K562 (cell line): Measurements from ENCODE around the gene DENND5B.

Source experiments
- CTCF ChIP-seq, 3 experiments: IDR thresholded peaks in 2 of 3; conservative IDR thresholded peaks in 1 of 3; 2 replicates each; pipeline ENCODE4 v1.5.1; 2011 to 2012; ENCODE audit warnings: low read length in 3 of 3, mild to moderate bottlenecking in 3 of 3, control low read depth in 2 of 3, improper control_type of control experiment in 1 of 3, inconsistent platforms in 1 of 3, low read depth in 1 of 3, mixed read lengths in 1 of 3, moderate library complexity in 1 of 3; ENCODE audit not compliant: insufficient read depth in 2 of 3
- ESRRB ChIP-seq: fragments of 250-450 bp; sonication (Bioruptor Pico); IDR thresholded peaks from 2 replicates; pipeline ENCODE4 v1.5.0; 2020; ENCODE audit warnings: mild to moderate bottlenecking, moderate library complexity, borderline replicate concordance
- KLF1 ChIP-seq: fragments of 450-650 bp; IDR thresholded peaks from 2 replicates; pipeline ENCODE4 v1.6.1; 2016; ENCODE audit warnings: missing genetic modification characterization, missing compliant biosample characterization
- KLF6 ChIP-seq: fragments of 250-450 bp; sonication (Bioruptor Pico); IDR thresholded peaks from 2 replicates; pipeline ENCODE4 v1.4.0; 2020; ENCODE audit warnings: mild to moderate bottlenecking, moderate library complexity, borderline replicate concordance
- PHF8 ChIP-seq: fragments of 200-600 bp; sonication (generic); IDR thresholded peaks from 2 replicates; pipeline ENCODE4 v1.6.1; 2012; ENCODE audit warnings: mixed run types, mild to moderate bottlenecking, inconsistent platforms, low read length, moderate library complexity, borderline replicate concordance
- RBM15 ChIP-seq: fragments of 200-400 bp; formaldehyde crosslinking; IDR thresholded peaks from 2 replicates; pipeline ENCODE4 v1.6.1; 2018; ENCODE audit warnings: mild to moderate bottlenecking, low read length, moderate library complexity; ENCODE audit not compliant: insufficient read depth
- RCOR1 ChIP-seq, 2 experiments: IDR thresholded peaks; 2 replicates each; pipeline ENCODE4 v1.6.1; 2012; ENCODE audit warnings: low read depth in 2 of 2, low read length in 2 of 2, borderline replicate concordance in 1 of 2, improper control_type of control experiment in 1 of 2
- SRF ChIP-seq, 2 experiments: fragments of 250-450, 450-650 bp in 1 of 2; sonication (Bioruptor Pico) in 1 of 2; sonication (generic) in 1 of 2; formaldehyde crosslinking; IDR thresholded peaks; 2 replicates each; pipeline versions ENCODE4 v1.5.0 to v1.5.1; 2020 to 2022; ENCODE audit warnings: mild to moderate bottlenecking in 1 of 2, missing genetic modification reagents in 1 of 2
- ZBTB33 ChIP-seq: sonication (generic); formaldehyde crosslinking; IDR thresholded peaks from 2 replicates; pipeline ENCODE4 v1.8.1; 2023; ENCODE audit warnings: mild to moderate bottlenecking, missing genetic modification reagents
- ZNF12 ChIP-seq: sonication (generic); formaldehyde crosslinking; IDR thresholded peaks from 2 replicates; pipeline ENCODE4 v1.4.0; 2020; ENCODE audit warnings: mild to moderate bottlenecking, missing genetic modification reagents
- TF ChIP-seq, protein P1 (sequence below): fragments of 450-650 bp; IDR thresholded peaks from one replicate; pipeline ENCODE4 v1.6.1; 2018; ENCODE audit warnings: mild to moderate bottlenecking, moderate library complexity; ENCODE audit not compliant: partially characterized antibody
- TF ChIP-seq, protein P2 (sequence below), 3 experiments: fragments of 200-800 bp in 1 of 3; fragments of 250-450 bp in 1 of 3; fragments of 450-650 bp in 1 of 3; sonication (Bioruptor Pico) in 1 of 3; sonication (Bioruptor generic) in 1 of 3; formaldehyde crosslinking in 1 of 3; IDR thresholded peaks; 2 replicates each; pipeline versions ENCODE4 v1.6.1 to v1.8.0; 2016 to 2022; ENCODE audit warnings: mild to moderate bottlenecking in 2 of 3, missing genetic modification characterization in 2 of 3, missing compliant biosample characterization in 1 of 3, moderate library complexity in 1 of 3
- TF ChIP-seq, protein P3 (sequence below): fragments of 250-450 bp; sonication (Bioruptor Pico); IDR thresholded peaks from 2 replicates; pipeline ENCODE4 v1.9.0; 2021; ENCODE audit warnings: mild to moderate bottlenecking
- TF ChIP-seq, protein P4 (sequence below): fragments of 450-650 bp; IDR thresholded peaks from 2 replicates; pipeline ENCODE4 v1.6.1; 2016; ENCODE audit warnings: missing biosample characterization, missing genetic modification characterization

GRCh38 chr12:31599053-31599452 is 8.1 kb upstream of the DENND5B start:
- TF ChIP-seq CTCF (IDR thresholded peaks at IDR 0.05 in 2 of 3, conservative IDR thresholded peaks at IDR 0.05 in 1 of 3; ENCODE audit: insufficient read depth in 2 of 3, low read depth in 1 of 3, low read length in 3 of 3) (no peak), KLF1 (no peak), RCOR1 (IDR thresholded peaks at IDR 0.05; ENCODE audit: borderline replicate concordance in 1 of 2, low read depth in 2 of 2, low read length in 2 of 2) (no peak), RBM15 (no peak), ZBTB33 (CRISPR knock-in tag) (no peak), ESRRB (CRISPR knock-in tag) (no peak), PHF8 (no peak), KLF6 (no peak), SRF (CRISPR knock-in tag; IDR thresholded peaks at IDR 0.05) (no peak), ZNF12 (CRISPR knock-in tag) (no peak)
- TF ChIP-seq, protein P1, sequence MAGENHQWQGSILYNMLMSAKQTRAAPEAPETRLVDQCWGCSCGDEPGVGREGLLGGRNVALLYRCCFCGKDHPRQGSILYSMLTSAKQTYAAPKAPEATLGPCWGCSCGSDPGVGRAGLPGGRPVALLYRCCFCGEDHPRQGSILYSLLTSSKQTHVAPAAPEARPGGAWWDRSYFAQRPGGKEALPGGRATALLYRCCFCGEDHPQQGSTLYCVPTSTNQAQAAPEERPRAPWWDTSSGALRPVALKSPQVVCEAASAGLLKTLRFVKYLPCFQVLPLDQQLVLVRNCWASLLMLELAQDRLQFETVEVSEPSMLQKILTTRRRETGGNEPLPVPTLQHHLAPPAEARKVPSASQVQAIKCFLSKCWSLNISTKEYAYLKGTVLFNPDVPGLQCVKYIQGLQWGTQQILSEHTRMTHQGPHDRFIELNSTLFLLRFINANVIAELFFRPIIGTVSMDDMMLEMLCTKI, result no peak
- TF ChIP-seq, protein P2, sequence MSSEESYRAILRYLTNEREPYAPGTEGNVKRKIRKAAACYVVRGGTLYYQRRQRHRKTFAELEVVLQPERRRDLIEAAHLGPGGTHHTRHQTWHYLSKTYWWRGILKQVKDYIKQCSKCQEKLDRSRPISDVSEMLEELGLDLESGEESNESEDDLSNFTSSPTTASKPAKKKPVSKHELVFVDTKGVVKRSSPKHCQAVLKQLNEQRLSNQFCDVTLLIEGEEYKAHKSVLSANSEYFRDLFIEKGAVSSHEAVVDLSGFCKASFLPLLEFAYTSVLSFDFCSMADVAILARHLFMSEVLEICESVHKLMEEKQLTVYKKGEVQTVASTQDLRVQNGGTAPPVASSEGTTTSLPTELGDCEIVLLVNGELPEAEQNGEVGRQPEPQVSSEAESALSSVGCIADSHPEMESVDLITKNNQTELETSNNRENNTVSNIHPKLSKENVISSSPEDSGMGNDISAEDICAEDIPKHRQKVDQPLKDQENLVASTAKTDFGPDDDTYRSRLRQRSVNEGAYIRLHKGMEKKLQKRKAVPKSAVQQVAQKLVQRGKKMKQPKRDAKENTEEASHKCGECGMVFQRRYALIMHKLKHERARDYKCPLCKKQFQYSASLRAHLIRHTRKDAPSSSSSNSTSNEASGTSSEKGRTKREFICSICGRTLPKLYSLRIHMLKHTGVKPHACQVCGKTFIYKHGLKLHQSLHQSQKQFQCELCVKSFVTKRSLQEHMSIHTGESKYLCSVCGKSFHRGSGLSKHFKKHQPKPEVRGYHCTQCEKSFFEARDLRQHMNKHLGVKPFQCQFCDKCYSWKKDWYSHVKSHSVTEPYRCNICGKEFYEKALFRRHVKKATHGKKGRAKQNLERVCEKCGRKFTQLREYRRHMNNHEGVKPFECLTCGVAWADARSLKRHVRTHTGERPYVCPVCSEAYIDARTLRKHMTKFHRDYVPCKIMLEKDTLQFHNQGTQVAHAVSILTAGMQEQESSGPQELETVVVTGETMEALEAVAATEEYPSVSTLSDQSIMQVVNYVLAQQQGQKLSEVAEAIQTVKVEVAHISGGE (CRISPR knock-in tag; IDR thresholded peaks at IDR 0.05), result no peak
- TF ChIP-seq, protein P3, sequence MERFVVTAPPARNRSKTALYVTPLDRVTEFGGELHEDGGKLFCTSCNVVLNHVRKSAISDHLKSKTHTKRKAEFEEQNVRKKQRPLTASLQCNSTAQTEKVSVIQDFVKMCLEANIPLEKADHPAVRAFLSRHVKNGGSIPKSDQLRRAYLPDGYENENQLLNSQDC (CRISPR knock-in tag), result no peak
- TF ChIP-seq, protein P4, sequence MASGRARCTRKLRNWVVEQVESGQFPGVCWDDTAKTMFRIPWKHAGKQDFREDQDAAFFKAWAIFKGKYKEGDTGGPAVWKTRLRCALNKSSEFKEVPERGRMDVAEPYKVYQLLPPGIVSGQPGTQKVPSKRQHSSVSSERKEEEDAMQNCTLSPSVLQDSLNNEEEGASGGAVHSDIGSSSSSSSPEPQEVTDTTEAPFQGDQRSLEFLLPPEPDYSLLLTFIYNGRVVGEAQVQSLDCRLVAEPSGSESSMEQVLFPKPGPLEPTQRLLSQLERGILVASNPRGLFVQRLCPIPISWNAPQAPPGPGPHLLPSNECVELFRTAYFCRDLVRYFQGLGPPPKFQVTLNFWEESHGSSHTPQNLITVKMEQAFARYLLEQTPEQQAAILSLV, result no peak
